GM18508 (cell line): ENCODE results near the gene SFT2D1.
"Not testable (repeated sequence)": the region's sequence is repeated elsewhere in the genome, so short reads cannot be mapped to it uniquely, and the experiment has no call there.

Experiments
- ATAC-seq: cut with Tn5 transposase; IDR thresholded peaks from one replicate; pipeline ENCODE4 v1.9.1; 2021; ENCODE audit warnings: moderate number of reproducible peaks; ENCODE audit not compliant: insufficient read depth, unreplicated experiment

Gene SFT2D1

DNA sequence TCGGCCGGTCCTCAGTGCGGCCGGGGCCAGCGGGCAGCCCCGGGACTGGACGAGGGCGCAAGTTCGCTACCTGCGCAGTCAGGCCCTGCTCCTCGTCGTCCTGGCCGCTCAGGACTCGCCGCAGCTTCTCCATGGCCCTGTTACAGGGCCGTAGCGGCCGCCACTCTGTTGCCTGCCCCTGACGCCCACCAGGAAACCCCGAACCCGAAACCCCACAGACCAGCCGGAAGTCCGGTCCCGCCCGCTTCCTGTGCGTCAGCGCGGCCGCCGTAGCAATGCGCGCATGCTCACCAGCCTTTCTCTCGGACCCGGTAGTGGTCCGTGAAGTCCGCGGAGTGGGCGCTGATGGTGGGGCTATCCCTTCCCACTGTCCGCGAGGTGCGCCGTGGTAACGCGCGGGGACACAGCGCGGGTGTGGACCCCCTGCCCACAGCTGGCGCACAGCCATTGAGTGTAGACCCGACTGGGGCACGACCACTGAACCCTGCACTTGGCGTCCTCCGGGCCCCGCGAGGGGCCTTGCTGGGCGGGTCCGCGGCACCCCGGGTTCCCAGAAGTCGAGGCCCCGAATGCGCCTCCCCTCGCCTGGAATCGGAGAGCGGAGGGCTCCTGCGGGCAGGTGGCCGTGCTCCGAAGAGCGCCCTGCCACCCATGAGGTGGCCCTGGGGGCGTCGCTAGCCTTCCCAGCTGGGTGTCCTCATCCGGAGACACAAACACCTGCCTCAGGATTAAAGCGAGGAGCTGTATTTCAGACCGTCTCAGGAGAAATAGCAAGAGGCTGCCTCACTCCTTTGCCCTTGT, at the start of gene SFT2D1:
SFT2D1 (minus strand) TSS at position 197 of the 801 bp plus-strand sequence; CDS start at position 133, 64 bp downstream.
- peak; percentile 69 for ATAC-seq

DNA sequence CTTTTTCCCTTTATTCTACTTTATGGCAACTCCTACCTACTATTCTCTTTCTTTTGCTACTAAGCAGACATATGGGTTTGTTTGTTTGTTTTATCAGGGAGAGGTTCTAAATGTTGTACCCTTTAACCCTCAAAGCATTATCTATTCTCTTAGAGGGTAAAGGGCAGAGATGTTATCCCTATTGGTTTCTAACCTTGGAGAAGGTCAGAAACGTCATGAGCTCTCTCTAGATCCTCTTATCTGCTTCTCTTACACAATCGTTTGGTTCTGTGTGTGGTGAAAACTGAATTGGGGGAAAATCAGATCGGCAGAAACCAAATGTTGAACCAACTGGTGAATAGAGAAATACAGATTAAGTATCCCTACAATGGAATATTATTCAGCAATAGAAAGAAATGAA, 46.8 kb upstream of the SFT2D1 start:
- ATAC-seq = no peak

DNA sequence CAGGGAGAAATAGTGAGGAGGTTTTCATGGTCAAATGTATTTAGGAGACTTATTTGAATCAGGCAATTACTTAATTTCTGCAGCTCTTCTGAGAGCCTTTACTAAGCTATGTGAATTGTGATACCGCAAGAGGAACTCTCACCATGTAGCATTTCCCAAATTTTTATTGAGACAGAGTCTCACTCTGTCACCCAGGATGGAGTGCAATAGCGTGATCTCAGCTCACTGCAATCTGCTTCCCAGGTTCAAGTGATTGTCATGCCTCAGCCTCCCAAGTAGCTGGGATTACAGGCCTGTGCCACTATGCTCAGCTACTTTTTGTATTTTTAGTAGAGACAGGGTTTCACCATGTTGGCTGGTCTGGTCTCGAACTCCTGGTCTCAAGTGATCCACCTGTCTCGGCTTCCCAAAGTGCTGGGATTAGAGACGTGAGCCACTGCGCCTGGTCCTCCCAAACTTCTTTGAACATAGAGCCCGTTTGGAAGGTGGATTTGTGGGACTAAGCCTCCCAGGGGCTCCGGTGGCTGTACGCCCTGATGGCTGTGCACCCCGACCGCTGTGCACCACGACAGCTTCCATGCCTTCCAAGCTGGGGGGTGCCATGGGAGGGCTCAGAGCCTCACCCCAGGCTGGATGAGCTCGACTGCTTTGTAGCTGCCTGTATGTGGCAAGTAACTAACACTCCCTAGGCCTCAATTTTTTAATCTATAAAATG, 46.1 kb upstream of the SFT2D1 start:
- ATAC-seq = no peak

DNA sequence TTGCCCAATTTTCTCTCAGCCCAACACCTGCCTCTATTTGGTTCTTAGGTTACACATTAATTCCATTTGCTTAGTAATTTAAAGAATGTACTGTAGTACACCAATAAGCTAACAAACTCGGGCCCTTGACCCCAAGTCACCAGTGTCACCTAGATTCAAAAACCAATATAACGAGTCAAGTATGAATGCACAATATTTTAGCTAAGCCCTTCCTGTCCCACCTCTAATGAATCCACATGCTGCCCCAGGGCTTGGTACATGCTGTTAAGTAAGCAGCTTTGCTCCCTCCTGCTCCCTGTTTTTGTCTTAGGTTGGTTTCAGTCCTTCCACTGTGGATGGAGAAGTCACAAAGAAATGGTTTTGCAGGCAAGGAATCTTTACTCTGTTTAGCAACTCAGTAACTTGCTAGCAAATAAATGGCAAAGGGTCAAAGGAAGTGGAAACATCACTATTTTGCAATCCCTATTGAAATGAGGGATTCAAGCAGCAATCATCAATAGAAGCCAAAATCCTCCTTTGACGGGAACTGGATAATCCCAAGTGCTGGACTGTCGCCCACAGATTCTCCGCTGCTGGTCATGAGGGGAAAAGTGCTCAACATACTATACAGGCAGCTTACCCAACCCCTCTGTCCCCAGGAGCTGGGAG, 45.4 kb upstream of the SFT2D1 start:
- no peak for ATAC-seq

DNA sequence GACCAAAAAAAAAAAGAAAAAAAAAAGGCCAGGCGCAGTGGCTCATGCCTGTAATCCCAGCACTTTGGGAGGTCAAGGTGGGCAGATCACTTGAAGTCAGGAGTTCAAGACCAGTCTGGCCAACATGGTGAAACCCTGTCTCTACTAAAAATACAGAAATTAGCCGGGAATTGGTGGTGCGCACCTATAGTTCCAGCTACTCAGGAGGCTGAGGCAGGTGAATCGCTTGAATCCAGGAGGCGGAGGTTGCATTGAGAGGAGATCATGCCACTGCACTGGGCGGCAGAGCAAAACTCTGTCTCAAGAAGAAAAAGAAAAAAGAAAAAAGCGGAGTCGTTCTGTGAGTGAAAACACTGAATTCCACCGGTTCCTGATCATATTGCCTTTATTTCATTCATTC, 44.8 kb upstream of the SFT2D1 start:
- ATAC-seq = not testable (repeated sequence)

DNA sequence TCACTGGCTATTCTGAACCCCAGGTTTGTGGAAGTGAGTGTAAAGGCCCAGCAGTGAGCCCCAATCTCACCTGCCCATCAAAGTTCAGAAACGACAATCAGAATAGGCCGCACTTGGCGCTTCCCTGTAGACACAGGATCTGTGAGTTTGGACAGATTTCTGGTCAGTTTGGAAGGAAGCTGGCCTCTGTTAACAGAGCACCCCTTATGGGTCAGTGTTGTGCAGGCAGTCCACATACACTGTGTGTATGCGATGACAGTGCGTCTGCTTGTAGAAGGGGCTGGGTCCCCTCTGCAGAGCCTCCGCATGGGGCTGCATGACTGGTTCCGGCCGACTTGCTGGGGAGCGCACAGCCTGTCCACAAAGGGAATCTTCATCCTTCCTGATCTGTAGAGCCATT, 43.8 kb upstream of the SFT2D1 start:
- ATAC-seq = no peak

DNA sequence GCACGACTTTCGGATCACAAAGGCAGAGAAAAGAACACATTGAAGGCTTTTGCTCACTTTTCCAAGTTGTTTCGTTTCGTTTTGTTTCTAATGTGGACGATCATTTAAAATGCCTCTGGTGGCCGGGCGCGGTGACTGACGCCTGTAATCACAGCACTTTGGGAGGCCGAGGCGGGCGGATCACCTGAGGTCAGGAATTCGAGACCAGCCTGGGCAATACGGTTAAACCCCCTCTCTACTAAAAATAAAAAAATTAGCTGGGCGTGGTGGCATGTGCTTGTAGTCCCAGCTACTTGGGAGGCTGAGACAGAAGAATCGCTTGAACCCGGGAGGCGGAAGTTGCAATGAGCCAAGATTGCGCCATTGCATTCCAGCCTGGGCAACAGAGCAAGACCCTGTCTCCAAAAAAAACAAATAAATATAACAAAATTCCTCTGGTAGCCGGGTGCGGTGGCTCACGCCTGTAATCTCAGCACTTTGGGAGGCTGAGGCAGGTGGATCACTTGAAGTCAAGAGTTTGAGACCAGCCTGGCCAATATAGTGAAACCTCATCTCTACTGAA, 41.5 kb upstream of the SFT2D1 start:
- ATAC-seq = peak; percentile 2

DNA sequence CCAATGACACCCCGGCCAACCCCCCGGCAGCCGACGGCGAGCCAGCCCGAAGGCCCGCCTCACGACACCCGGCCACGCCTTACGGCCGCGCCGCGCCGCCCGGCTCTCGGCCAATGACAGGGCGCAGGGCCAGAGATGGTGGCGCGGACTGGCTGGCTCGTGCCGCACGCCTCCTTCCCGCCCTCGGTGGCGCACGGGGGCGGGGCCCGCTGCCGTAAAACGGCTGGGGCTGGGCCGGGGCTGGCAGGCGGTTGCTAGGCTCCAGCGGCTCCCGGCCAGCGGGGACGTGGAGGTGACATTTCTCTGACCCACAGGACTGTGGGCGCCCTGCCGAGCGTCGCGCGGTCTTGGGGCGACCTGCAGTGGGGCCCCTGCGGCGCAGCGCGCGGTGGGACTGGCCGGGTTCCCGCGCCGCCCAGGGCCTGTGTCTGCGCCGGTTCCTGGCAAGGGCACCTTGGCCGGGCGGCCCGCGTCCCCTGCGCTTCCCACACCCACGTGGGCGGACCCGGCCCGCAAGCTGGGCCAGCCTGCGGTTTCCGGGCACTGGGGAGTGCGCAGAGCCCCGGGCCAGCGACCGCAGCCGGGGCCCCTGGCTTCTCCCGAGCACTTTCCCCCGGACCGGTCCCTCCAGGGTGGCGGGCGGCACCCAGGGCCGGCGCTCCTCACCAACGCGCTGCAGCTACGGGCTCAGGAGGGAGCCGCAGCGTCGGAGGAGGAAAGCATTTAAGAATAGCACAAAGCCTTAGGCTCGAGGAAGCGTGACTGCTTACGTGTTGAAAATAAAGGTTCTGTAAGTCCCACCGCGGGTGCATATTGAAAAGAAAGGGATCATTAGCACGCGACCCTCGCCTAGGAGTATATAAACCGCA, 40.8 kb upstream of the SFT2D1 start, which contains the start of gene MPC1:
MPC1 (minus strand) TSS at position 8 of the 869 bp plus-strand sequence. CDS start 64 bp downstream, outside the sequence.
- peak; percentile 68 for ATAC-seq

DNA sequence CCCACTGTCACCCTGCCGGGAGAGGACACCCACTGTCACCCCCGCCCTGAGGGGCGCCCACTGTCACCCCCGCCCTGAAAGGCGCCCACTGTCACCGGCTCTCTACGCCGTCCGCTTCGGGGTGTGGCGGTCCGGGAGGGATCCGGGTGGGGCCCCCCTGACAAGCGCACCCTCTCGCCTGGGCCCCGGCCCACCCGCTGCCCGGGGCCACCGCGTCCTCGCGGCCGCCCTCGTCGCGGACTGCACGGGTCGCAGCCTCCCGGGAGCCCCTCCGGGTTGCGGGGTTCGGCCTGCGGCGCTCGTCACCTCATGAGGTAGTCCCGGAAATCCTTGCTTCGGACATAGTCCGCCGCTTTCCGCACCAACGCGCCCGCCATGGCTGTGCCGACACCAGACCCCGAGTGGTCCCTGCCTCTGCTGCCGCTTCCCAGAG, 40.2 kb upstream of the SFT2D1 start:
- no peak for ATAC-seq

DNA sequence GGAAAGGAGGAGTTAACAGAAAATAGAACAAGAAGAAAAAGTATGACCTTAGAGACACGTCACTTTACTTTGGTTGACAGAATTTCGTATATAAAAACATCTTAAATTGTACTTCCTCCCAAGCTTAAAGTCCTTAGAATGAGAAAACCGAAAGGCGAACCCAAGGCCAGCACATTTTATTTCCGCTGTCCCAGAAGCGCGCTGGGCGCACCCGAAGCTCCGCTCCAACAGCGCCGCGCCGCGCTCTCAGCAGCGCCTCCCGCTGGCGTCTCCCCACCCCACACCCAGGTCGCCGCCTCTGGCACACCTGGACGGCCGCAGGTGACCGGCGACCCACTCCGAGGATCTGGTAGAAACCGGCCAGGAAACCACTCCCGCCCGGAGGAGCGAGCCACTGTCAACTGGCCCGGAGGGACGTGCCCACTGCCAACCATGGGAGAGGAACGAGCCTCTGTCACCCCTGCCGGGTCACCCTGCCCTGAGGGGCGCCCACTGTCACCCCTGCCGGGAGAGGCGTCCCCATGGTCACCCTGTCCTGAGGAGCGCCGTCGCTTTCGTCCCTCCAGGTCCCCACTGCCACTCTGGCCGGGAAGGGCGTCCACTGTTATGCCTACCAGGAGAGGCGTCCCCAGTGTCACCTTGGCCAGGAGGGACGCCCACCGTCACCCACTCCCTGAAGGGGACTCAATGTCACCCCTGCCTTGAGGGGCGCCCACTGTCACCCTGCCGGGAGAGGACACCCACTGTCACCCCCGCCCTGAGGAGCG, 39.6 kb upstream of the SFT2D1 start:
- ATAC-seq = peak; percentile 31

DNA sequence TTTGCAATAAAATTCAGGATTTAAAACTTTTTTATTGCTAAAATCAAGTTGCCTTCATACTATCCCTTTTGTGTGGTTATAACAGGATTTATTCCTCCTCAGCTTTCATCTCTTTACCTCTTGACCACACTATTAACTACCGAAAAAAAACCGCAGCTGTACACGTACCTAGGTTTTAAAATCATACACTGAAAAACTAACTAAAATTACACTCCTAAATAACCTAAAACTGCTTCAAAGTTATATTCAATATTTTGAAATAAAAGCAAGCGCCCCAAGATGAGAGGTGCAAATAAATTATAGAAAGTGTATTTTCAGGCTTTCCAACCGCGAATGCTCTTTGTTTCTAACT, 39.0 kb upstream of the SFT2D1 start:
- no peak for ATAC-seq

DNA sequence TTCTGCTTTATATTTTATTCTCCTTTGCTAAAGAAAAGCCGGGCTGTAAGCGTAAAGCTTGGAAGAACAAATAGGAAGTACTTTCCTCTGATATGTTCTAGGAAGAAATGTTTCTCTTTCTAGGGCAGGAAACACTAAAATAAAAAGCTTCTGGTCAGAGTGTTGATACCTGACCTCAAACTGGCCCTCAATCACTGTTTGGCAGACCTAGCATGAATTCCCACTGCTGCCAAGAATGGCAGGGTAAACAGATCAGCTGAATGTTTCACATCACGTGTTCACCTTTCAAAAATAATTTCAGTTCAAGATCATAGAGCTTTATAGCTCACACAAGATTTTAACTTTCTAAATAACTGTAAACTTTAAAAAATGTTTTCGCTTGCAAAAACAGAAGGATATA, 37.5 kb upstream of the SFT2D1 start:
- no peak for ATAC-seq

DNA sequence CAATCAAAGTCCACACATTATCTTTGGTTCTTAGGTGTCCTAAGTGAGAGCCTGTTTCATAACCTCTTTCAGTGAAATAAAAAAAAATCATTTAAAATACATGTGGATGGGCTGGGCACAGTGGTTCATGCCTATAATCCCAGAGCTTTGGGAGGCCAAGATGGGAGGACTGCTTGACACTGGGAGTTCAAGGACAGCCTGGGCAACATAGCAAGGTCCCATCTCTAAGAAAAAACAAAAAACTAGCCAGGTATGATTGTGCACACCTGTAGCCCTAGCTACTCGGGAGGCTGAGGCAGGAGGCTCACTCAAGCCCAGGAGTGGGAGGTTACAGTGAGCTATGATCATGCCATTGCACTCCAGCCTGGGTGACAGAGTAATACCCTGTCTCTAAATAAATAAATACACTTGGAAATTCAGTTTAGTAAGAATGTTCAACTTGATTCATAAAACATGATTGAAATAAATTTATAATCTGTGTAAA, 36.8 kb upstream of the SFT2D1 start:
- no peak for ATAC-seq

DNA sequence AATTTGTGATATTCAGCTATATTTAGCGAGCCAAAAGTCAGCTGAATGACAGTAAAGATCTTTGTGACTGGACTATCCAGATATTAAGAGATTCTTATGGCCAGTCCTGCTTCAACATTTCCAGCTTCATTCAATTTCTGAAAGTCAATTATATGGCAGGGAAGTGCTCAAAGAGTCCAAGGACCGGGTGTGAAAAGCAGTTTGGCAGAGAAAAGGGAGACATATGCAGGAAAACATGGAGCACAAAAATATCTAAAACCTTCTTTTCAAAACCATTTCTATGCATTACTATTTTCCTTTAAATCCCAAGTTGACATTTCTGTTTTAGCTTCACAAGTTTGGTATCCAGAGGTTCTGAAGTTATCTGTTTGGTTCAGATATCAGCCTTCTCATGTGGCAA, 35.4 kb upstream of the SFT2D1 start:
- no peak for ATAC-seq

DNA sequence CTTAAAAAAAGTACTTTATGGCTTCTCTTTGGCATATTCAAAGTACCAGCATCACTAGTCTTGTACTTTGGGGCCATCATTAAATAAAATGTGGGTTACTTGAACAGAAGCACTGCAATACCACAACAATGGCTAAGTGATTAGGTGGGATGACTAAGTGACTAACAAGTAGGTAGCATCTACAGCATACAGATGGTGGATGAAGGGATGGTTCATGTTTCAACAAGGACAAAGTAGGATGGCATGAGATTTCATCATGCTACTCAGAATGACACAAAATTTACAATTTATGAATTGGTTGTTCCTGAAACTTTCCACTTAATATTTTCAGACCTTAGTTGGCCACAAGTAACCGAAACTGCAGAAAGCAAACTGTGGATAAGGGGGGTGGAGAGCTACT, 32.7 kb upstream of the SFT2D1 start:
- no peak for ATAC-seq

DNA sequence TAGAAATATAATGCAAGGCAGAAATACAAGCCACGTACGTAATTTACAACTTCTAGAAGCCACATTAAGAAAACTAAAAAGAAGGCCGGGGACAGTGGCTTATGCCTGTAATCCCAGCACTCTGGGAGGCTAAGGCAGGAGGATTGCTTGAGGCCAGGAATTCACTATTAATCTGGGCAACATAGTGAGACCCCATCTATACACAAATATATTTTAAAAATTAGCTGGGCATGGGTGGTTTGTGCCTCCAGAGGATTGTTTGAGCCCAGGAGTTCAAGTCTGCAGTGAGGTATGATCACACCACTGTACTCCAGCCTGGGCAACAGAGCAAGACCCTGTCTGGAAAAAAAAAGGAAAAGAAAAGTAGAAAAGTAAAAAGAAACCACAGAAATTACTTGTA, 28.1 kb upstream of the SFT2D1 start:
- ATAC-seq = no peak

DNA sequence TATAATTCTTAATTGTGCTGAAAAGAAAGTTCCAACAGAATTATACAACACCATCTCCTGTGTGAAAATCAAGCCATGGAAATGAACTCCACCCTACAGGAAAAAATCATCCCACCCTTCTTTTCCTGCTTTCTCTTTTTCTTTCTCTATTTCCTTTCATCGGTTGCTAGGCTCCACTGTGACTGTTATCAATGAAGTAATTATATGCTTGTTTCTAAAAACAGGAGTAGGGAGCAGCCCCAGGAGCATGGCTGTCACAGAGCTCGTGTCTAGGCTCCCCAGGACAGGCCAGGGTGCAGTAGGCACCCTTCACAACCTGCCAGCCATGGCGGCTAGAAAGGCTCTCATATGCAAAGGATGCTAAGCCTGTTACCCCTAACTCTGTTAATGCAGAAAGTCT, 27.4 kb upstream of the SFT2D1 start:
- no peak for ATAC-seq

DNA sequence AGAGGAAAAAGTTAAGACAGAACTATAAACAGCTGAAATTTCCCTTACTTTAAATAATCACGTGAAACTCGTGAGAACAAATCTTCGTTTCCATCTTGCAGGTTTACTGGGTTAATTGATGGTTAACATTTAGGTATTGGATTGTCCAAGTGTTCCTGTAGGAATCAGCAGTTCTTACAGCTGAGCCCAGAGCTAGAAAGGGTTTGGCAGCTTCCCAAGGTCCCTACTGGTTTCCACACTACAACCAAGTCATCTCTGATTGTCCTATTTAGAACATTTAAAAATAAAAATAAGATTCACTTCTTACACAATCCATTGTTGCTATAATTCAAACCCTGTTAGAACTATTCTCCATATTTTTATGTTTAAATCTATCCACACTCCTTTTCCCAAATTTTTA, 24.6 kb upstream of the SFT2D1 start:
- no peak for ATAC-seq

DNA sequence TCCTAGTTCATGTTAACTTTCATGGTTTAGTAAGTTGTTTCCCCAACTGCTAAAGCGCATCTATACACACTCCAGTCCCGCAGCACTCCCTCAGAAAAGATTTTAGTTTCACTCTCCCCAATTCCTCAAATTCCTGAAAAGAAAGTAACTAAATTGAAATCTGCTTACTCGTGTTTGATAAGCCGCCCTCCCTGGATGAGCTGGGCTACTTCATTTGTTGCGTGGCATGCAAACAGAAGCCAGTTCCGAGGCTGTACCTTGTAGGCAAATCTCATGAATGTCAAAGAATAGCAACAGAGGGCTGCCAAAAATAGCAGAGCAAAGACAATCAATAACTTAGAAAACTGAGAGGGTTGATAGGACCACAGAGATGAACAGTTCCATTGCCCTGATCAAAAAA, 23.5 kb upstream of the SFT2D1 start:
- ATAC-seq = no peak
